ENCODE data around the gene DRC1.

DRC1 gene

GRCh38 chr2:26483516-26483915 is 81.8 kb downstream of the DRC1 start:
- Histone ChIP-seq H3K4me2 (ENCODE audit: low read length) (no peak overlapping the region), H3K18ac (ENCODE audit: low read length) (no peak overlapping the region), H3K79me1 (ENCODE audit: low read length) (no peaks in the 10 kb centered on the region), H2BK120ac (ENCODE audit: low read depth, low read length) (no peak overlapping the region), H3K4ac (ENCODE audit: low read depth, low read length) (no peak overlapping the region), H3K9ac (ENCODE audit: low read length) (no peak overlapping the region), H3K79me2 (ENCODE audit: control insufficient read depth, insufficient read depth, low read length) (no peaks in the 10 kb centered on the region), H3K36me3 (ENCODE audit: control insufficient read depth, insufficient read depth, low read length) (no peaks in the 10 kb centered on the region), H2AK5ac (ENCODE audit: low read length) (no peak overlapping the region), H3K4me3 (ENCODE audit: low read length) (no peak overlapping the region), H3K27ac (ENCODE audit: low read depth, low read length) (no peak overlapping the region), H4K8ac (ENCODE audit: low read depth, low read length) (no peak overlapping the region), H2BK5ac (ENCODE audit: low read length) (no peak overlapping the region), H3K27me3 (ENCODE audit: insufficient read depth, low read length, poor library complexity) (no peaks in the 10 kb centered on the region), H4K5ac (ENCODE audit: low read length) (no peak overlapping the region), H2BK15ac (replicated peaks; ENCODE audit: low read depth) (no peak overlapping the region), H3K4me1 (ENCODE audit: control insufficient read depth, low read depth, low read length) (no peaks in the 10 kb centered on the region), H3K23ac (ENCODE audit: low read length) (no peak overlapping the region), H3K56ac (ENCODE audit: low read length) (no peak overlapping the region)
- no peak for DNase-seq
- WGBS (ENCODE audit: extremely low coverage, insufficient coverage, low lambda C conversion rate), result no CpG with 5 or more reads among the region's 11 CpGs

- no peak overlapping the region for H3K4me2 ChIP-seq (ENCODE audit: low read length)
- no peak overlapping the region for H3K23ac ChIP-seq (ENCODE audit: low read length)
- no peak overlapping the region for H3K4me3 ChIP-seq (ENCODE audit: low read length)
- no peak overlapping the region for H2BK15ac ChIP-seq (replicated peaks; ENCODE audit: low read depth)
- no peaks in the 10 kb centered on the region for H3K36me3 ChIP-seq (ENCODE audit: control insufficient read depth, insufficient read depth, low read length)
- H3K79me2 ChIP-seq (ENCODE audit: control insufficient read depth, insufficient read depth, low read length), result no peaks in the 10 kb centered on the region
- no peak overlapping the region for H3K4ac ChIP-seq (ENCODE audit: low read depth, low read length)
- no peak overlapping the region for H4K5ac ChIP-seq (ENCODE audit: low read length)
- no peak overlapping the region for H4K8ac ChIP-seq (ENCODE audit: low read depth, low read length)
- H2BK5ac ChIP-seq (ENCODE audit: low read length), result no peak overlapping the region
- no peaks in the 10 kb centered on the region for H3K4me1 ChIP-seq (ENCODE audit: control insufficient read depth, low read depth, low read length)
- no peak overlapping the region for H3K27ac ChIP-seq (ENCODE audit: low read depth, low read length)
- no peak for DNase-seq
- H2AK5ac ChIP-seq (ENCODE audit: low read length), result no peak overlapping the region
- no peak overlapping the region for H2BK120ac ChIP-seq (ENCODE audit: low read depth, low read length)
- no peaks in the 10 kb centered on the region for H3K27me3 ChIP-seq (ENCODE audit: insufficient read depth, low read length, poor library complexity)
- H3K79me1 ChIP-seq (ENCODE audit: low read length), result no peaks in the 10 kb centered on the region
- no peak overlapping the region for H3K18ac ChIP-seq (ENCODE audit: low read length)
- no peak overlapping the region for H3K56ac ChIP-seq (ENCODE audit: low read length)
- no CpG with 5 or more reads among the region's 13 CpGs for WGBS (ENCODE audit: extremely low coverage, insufficient coverage, low lambda C conversion rate)
- H3K9ac ChIP-seq (ENCODE audit: low read length), result no peak overlapping the region
Observed at GRCh38 chr2:26483957-26484565, 82.3 kb downstream of the DRC1 start.

- no CpG with 5 or more reads among the region's 4 CpGs for WGBS (ENCODE audit: extremely low coverage, insufficient coverage, low lambda C conversion rate)
- H2BK120ac ChIP-seq (ENCODE audit: low read depth, low read length), result no peak overlapping the region
Observed at GRCh38 chr2:26484579-26484978, 82.9 kb downstream of the DRC1 start.

GRCh38 chr2:26485099-26485498 is 83.4 kb downstream of the DRC1 start:
- Histone ChIP-seq H3K79me1 (ENCODE audit: low read length) (no peaks in the 10 kb centered on the region), H2AK5ac (ENCODE audit: low read length) (no peak overlapping the region), H3K18ac (ENCODE audit: low read length) (no peak overlapping the region), H4K8ac (ENCODE audit: low read depth, low read length) (no peak overlapping the region), H2BK120ac (ENCODE audit: low read depth, low read length) (no peak overlapping the region), H3K4me3 (ENCODE audit: low read length) (no peak overlapping the region), H4K5ac (ENCODE audit: low read length) (no peak overlapping the region), H3K9ac (ENCODE audit: low read length) (no peak overlapping the region), H3K4ac (ENCODE audit: low read depth, low read length) (no peak overlapping the region), H2BK15ac (replicated peaks; ENCODE audit: low read depth) (no peak overlapping the region), H3K27ac (ENCODE audit: low read depth, low read length) (no peak overlapping the region), H3K56ac (ENCODE audit: low read length) (no peak overlapping the region), H3K4me2 (ENCODE audit: low read length) (no peak overlapping the region), H3K36me3 (ENCODE audit: control insufficient read depth, insufficient read depth, low read length) (no peaks in the 10 kb centered on the region), H2BK5ac (ENCODE audit: low read length) (no peak overlapping the region), H3K27me3 (ENCODE audit: insufficient read depth, low read length, poor library complexity) (no peaks in the 10 kb centered on the region), H3K79me2 (ENCODE audit: control insufficient read depth, insufficient read depth, low read length) (no peaks in the 10 kb centered on the region), H3K4me1 (ENCODE audit: control insufficient read depth, low read depth, low read length) (no peaks in the 10 kb centered on the region), H3K23ac (ENCODE audit: low read length) (no peak overlapping the region)
- no peak for DNase-seq
- no CpG with 5 or more reads among the region's 2 CpGs for WGBS (ENCODE audit: extremely low coverage, insufficient coverage, low lambda C conversion rate)

More at GRCh38 chr2:26484579-26484978, 82.9 kb downstream of the DRC1 start:
- Histone ChIP-seq H4K5ac (ENCODE audit: low read length) (no peak overlapping the region), H3K4me2 (ENCODE audit: low read length) (no peak overlapping the region), H2BK5ac (ENCODE audit: low read length) (no peak overlapping the region), H3K23ac (ENCODE audit: low read length) (no peak overlapping the region), H2AK5ac (ENCODE audit: low read length) (no peak overlapping the region), H3K27ac (ENCODE audit: low read depth, low read length) (no peak overlapping the region), H3K27me3 (ENCODE audit: insufficient read depth, low read length, poor library complexity) (no peaks in the 10 kb centered on the region), H3K9ac (ENCODE audit: low read length) (no peak overlapping the region), H3K56ac (ENCODE audit: low read length) (no peak overlapping the region), H3K36me3 (ENCODE audit: control insufficient read depth, insufficient read depth, low read length) (no peaks in the 10 kb centered on the region), H2BK15ac (replicated peaks; ENCODE audit: low read depth) (no peak overlapping the region), H4K8ac (ENCODE audit: low read depth, low read length) (no peak overlapping the region), H3K4me1 (ENCODE audit: control insufficient read depth, low read depth, low read length) (no peaks in the 10 kb centered on the region), H3K4me3 (ENCODE audit: low read length) (no peak overlapping the region), H3K79me1 (ENCODE audit: low read length) (no peaks in the 10 kb centered on the region), H3K18ac (ENCODE audit: low read length) (no peak overlapping the region), H3K79me2 (ENCODE audit: control insufficient read depth, insufficient read depth, low read length) (no peaks in the 10 kb centered on the region), H3K4ac (ENCODE audit: low read depth, low read length) (no peak overlapping the region)
- no peak for DNase-seq

GRCh38 chr2:26485725-26486418 is 84.2 kb downstream of the DRC1 start:
- Histone ChIP-seq H3K4me1 (ENCODE audit: control insufficient read depth, low read depth, low read length) (no peaks in the 10 kb centered on the region), H3K56ac (ENCODE audit: low read length) (no peak overlapping the region), H3K4me2 (ENCODE audit: low read length) (no peak overlapping the region), H3K79me1 (ENCODE audit: low read length) (no peaks in the 10 kb centered on the region), H3K27me3 (ENCODE audit: insufficient read depth, low read length, poor library complexity) (no peaks in the 10 kb centered on the region), H2BK5ac (ENCODE audit: low read length) (no peak overlapping the region), H3K4me3 (ENCODE audit: low read length) (no peak overlapping the region), H4K8ac (ENCODE audit: low read depth, low read length) (no peak overlapping the region), H3K9ac (ENCODE audit: low read length) (no peak overlapping the region), H4K5ac (ENCODE audit: low read length) (no peak overlapping the region), H3K36me3 (ENCODE audit: control insufficient read depth, insufficient read depth, low read length) (no peaks in the 10 kb centered on the region), H3K18ac (ENCODE audit: low read length) (no peak overlapping the region), H3K23ac (ENCODE audit: low read length) (no peak overlapping the region), H2AK5ac (ENCODE audit: low read length) (no peak overlapping the region), H2BK15ac (replicated peaks; ENCODE audit: low read depth) (no peak overlapping the region), H3K79me2 (ENCODE audit: control insufficient read depth, insufficient read depth, low read length) (no peaks in the 10 kb centered on the region), H3K4ac (ENCODE audit: low read depth, low read length) (no peak overlapping the region), H2BK120ac (ENCODE audit: low read depth, low read length) (no peak overlapping the region), H3K27ac (ENCODE audit: low read depth, low read length) (no peak overlapping the region)
- no peak for DNase-seq
- WGBS (ENCODE audit: extremely low coverage, insufficient coverage, low lambda C conversion rate), result no CpG with 5 or more reads among the region's 8 CpGs

GRCh38 chr2:26486789-26487188 is 85.1 kb downstream of the DRC1 start:
- H3K27ac ChIP-seq (ENCODE audit: low read depth, low read length), result no peak overlapping the region
- no peaks in the 10 kb centered on the region for H3K79me2 ChIP-seq (ENCODE audit: control insufficient read depth, insufficient read depth, low read length)
- no peak overlapping the region for H3K56ac ChIP-seq (ENCODE audit: low read length)
- no peak overlapping the region for H3K4ac ChIP-seq (ENCODE audit: low read depth, low read length)
- H3K36me3 ChIP-seq (ENCODE audit: control insufficient read depth, insufficient read depth, low read length), result no peaks in the 10 kb centered on the region
- no peak for DNase-seq
- H4K5ac ChIP-seq (ENCODE audit: low read length), result no peak overlapping the region
- no peaks in the 10 kb centered on the region for H3K27me3 ChIP-seq (ENCODE audit: insufficient read depth, low read length, poor library complexity)
- WGBS (ENCODE audit: extremely low coverage, insufficient coverage, low lambda C conversion rate), result no CpG with 5 or more reads among the region's 3 CpGs
- no peak overlapping the region for H2BK5ac ChIP-seq (ENCODE audit: low read length)
- H3K4me2 ChIP-seq (ENCODE audit: low read length), result no peak overlapping the region
- no peak overlapping the region for H4K8ac ChIP-seq (ENCODE audit: low read depth, low read length)
- no peak overlapping the region for H2BK120ac ChIP-seq (ENCODE audit: low read depth, low read length)
- H2AK5ac ChIP-seq (ENCODE audit: low read length), result no peak overlapping the region
- no peak overlapping the region for H2BK15ac ChIP-seq (replicated peaks; ENCODE audit: low read depth)
- H3K23ac ChIP-seq (ENCODE audit: low read length), result no peak overlapping the region
- H3K9ac ChIP-seq (ENCODE audit: low read length), result no peak overlapping the region
- no peak overlapping the region for H3K18ac ChIP-seq (ENCODE audit: low read length)
- no peaks in the 10 kb centered on the region for H3K79me1 ChIP-seq (ENCODE audit: low read length)
- H3K4me1 ChIP-seq (ENCODE audit: control insufficient read depth, low read depth, low read length), result no peaks in the 10 kb centered on the region
- H3K4me3 ChIP-seq (ENCODE audit: low read length), result no peak overlapping the region

Data from mesendoderm (in vitro differentiated cells).